Endometrial microvascular endothelial cells (primary cell): Measurements from ENCODE around the gene SIK1. TPM values are rescaled to one million over a fixed set of nuclear protein-coding genes. Genes with fewer than 3 reads are reported as not detected.
"Not testable (repeated sequence)": the region's sequence is repeated elsewhere in the genome, so short reads cannot be mapped to it uniquely, and the experiment has no call there.

Experiments
- in situ Hi-C: cut with HindIII; loops from 2 replicates; pipeline ENCODE4 v1.10.0; 2017; ENCODE audit warnings: low sequenced_read_pairs, low pct_unique_long_range_greater_than_20kb; ENCODE audit errors: inconsistent ontology term
- total RNA-seq: library from RNA; depleted of rRNA; stranded (reverse); fragments of >200 nt; gene quantifications from one replicate; pipeline ENCODE4 v1.2.3, GENCODE V29; 2015; ENCODE audit errors: inconsistent ontology term

Gene SIK1
- total RNA-seq, 1 donor from 2014 or later, result 0.09 TPM

DNA sequence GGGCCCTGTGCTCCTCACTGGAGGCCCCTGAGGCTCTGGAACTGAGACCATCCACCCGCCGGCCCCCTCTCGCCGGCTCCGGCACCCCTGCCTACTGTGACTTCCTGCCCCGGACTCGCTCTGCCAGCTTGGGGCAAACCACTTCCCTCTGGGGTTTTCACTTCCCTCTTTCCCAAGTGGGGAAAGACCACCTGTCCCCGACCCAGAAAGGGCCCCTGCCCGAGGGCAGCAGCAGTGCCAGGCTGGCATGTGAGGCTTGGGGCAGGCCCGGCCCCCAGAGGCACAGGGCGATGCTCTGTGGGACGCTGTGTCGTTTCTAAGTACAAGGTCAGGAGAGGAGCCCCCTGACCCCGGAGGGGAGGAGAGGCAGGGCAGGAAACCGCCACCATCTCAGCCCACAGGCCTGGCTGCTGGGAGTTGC, 27.3 kb downstream of the SIK1 start:
- in situ Hi-C loops, result not testable (repeated sequence)

DNA sequence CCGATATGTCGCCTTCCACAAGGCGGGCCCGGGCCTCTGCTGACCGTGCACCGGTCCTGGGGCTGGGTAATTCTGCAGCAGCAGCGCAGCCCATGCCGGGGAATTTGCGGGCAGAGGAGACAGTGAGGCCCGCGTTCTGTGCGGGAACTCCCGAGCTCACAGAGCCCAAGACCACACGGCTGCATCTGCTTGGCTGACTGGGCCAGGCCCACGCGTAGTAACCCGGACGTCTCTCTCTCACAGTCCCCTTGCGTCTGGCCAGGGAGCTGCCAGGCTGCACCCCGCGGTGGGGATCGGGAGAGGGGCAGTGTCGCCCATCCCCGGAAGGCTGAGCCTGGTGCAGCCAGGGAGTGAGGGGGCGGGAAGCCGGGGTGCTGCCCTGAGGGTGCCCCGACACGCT, 27.8 kb downstream of the SIK1 start:
- in situ Hi-C loops, result not testable (repeated sequence)

DNA sequence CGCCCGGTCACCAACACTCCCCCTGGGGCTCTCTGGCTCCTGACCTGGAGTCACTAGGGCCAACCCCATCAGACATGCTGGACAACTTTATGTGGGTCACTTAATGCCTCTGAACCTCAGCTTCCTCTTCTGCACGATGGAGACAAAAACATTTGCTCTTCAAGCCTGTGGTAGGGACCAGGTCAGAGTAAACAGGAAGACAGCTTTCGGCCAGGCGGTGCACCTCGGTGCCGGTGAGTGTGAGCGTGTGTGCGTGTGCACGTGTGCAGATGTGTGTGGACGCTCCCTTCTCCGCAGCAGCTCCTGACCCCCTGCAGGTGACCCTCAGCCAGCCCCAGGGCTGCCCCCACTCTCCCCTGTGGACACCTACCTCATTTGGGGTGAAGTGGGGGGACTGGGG, 28.4 kb downstream of the SIK1 start:
- in situ Hi-C loops, result not testable (repeated sequence)

DNA sequence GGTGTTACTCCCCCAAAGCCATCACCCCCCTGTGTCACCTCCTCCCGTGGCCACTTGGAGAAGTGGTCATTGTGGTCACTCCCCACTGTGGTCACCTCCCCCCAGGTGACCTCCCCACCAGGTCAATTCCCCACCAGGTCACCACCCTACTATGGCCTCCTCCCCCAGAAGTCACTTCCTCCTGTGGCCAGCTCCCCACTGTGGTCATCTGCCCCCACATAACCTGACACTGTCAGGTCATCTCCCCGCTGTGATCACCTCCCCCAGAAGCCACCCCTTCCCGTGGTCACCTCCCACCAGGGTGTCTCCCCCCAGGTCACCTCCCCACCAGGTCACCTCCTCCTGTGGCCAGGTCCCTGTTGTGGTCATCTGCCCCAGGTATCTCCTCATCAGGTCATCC, 28.9 kb downstream of the SIK1 start:
- in situ Hi-C loops, result not testable (repeated sequence)

DNA sequence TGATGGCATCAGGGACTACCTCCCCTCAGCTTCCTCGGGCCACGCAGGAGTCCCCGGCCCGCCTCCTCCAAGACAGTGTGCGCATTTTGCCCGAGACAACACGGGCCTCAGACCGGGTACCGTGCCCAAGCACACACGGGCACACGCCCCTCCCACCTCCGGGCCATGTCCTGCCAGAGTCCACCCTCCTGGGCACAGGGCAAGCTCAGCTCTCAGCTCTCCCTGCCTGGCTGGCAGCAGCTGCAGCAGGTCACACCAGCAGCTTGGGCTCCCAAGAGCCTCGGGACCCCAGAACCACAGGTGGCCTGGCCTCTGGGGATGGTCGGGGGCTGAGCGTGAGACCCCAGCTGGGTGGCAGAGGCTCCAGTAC, 29.5 kb downstream of the SIK1 start:
- in situ Hi-C loops, result not testable (repeated sequence)

DNA sequence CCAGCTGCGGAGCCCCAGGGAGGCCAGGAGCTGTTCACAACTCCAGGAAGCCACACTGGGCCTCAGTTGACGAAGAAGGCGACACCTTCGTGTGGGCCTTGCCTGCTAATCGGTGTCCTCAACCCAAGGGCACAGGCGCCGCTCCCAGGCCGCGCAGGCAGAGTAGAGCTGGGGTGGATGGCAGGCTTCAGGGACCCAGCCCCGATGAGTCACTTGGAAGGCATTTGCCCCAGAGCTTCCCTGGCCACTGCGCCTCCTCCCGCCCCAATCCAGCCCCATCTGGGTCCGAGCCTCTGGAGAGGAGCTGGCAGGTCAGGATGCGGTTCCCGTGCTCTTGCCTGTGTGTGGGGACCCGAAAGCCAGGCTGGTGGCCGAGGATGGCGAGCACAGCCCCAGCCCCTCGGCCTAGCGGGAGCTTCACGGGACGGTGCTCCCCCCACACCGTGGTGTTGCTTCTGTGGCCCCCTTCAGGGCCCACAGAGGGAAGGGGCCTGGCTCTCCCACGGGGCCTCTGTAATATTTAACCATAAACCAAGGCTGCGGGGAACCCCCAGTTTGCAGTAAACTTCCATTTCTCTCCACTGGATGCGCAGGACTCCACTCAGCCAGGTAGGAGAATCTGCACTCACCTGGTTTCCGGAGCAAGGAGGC, 30.0 kb downstream of the SIK1 start:
- in situ Hi-C loops, result not testable (repeated sequence)

DNA sequence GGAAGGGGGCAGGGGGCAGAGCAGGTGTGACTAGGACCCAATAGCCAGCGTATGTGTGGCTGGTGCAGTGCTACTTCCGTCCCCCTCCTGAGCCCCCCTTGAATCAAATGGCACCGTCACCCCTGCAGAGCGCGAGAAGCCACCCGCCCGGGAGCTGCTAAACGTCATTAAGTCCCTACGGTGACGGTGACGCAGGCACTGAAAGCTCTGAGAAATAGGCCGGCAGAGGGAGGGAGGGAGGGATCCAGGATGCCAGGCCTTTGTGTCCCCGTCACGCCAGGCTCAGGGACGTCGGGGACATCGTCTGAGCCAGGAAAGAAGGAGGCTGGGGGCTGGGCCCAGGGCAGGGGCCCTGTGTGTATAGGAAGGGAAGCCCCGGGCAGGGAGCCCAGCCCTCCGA, 43.6 kb downstream of the SIK1 start:
- in situ Hi-C loops, result not testable (repeated sequence)

DNA sequence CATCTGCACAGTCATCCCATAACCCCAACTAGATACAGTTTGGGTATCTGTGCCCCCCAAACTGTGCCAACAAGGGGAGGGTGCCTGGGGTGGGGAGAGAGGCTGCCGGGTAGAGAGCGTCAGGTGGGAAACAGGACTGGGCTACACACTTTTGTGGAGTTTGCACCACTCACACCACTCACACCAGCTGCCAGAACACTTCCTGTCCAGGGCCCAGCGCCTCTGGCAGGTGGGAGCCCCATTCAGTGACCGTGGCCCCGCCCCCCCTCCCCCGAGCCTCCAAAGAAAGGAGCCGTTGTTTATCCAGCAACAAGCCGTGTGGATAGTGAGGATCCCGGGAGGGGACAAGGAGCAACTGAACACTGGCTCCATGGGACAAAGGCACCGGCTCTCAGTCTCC, 44.0 kb downstream of the SIK1 start:
- in situ Hi-C loops, result not testable (repeated sequence)

DNA sequence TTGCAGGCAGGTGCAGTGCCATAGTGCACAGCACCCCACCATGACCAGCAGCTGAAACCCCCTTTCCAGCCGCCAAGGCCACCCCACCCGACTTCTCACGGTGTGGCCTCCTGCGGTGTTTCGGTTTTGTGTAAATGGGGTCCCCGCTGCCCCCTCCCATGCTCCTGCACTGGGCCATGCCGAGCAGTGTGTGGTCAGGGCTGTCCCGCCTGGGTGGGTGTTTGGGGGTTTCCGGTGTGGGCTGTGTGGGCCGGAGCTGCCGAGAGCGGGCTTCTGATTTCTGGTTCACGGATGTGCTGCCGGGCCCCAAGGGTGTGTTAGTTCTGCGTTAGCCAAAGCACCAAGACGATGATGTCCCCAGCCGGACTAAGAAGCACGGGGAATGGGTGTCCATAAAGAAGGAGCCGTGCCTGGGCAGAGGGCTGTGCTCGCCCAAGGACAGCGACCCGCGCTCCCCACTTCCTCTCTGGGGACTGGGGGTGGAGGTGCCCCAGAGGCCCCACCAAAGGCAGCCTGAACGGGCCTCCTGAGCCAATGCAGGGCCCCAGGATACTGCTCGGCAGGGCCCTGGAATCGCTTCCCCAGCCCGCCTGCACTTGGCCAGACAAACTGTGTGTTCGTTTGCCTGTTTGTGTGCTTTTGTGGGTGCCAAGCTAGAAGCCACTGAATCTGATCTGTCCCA, 45.9 kb downstream of the SIK1 start:
- in situ Hi-C loops, result not testable (repeated sequence)

DNA sequence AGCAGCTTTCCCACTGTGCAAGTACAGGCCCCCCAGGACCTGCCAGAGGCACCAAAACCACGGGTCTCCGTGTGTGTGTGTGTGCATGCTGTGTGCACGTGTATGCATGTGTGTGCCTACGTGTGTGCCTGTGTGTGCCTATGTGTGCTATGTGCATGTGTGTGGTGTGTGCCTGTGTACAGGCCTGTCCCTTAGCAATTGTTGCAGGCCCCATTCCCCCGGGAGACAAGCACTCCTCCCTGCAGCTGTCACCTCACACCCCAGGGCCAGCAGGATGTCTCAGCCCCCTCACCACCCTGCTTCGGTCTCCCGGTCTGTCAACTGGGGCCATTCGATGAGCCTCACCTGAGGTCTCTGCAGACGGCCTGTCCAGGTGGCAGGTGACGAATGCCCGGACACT, 46.6 kb downstream of the SIK1 start:
- in situ Hi-C loops, result not testable (repeated sequence)

DNA sequence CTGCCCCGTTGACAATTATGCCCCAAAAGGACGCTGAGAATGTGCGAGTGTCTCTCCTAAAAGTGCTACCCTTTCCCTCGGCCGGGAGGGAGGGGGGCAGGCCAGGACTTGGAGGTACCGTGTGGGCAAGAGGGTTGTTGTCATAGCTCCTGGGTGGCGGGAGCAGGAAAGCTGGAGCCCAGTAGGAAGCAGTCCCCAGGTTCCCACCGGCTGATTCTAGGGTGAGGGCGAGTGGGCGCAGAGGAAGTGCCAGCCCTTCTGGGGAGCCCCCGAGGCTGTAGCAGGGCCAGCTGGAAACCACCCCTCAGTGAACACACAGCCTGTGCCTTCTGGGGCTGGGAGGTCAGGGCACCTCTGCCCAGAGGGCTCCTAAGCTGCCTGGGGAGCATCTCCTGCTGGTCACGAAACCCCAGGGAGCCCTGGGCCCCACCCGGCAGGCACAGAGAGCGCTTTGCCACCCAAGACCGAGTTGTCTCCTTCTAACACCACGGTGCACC, 47.3 kb downstream of the SIK1 start:
- in situ Hi-C loops, result not testable (repeated sequence)

DNA sequence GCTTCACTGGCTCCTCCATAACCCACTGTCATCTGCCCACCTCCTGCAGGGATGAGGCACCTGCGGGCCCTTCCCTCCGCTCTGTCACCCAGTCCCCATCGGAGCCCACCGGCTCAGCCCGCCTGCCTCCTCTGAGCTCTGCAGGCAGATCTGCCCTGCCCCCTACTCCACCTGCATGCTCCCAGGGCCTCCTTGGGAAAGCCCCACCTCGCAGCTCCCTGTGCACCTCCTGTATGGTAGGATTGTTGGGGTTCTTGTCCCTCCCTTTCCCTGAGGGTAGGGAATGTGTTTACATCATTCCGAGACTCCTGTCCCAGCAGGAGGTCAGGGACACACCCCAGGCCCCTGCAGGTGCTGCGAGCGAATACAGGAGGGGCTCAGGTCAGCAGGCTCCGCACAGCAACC, 50.5 kb downstream of the SIK1 start:
- in situ Hi-C loops, result no loop called here

DNA sequence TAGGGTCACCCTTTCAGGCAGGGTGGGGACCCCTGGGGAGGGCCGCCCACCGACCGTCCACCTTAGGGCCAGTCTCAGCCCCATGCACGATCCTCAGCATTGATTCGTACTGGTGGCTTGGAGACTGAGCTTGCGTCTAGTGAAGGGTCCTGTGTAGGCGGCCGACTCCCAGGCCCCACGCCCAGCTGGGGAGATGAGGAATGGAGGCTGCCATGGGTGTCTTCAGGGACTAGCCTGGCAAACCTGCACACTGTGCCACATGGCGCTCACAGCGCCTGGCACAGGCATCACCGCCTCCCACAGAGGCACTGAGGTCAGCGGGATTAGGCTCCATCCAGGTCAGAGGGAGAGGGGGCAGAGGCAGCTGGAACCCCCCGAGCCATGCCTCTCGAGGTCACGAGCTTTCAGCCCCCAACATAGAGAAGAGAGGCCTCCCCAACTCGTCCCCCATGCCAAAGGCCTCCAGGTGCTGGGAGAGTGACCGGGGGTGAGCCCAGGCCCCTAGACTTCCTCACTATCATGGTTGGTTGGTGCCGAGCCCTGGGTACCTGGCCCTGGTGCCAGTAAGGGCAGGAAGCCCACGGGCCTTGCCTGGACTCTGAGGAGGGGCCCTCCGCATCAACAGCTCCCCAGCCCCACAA, 51.0 kb downstream of the SIK1 start:
- in situ Hi-C loops, result no loop called here

DNA sequence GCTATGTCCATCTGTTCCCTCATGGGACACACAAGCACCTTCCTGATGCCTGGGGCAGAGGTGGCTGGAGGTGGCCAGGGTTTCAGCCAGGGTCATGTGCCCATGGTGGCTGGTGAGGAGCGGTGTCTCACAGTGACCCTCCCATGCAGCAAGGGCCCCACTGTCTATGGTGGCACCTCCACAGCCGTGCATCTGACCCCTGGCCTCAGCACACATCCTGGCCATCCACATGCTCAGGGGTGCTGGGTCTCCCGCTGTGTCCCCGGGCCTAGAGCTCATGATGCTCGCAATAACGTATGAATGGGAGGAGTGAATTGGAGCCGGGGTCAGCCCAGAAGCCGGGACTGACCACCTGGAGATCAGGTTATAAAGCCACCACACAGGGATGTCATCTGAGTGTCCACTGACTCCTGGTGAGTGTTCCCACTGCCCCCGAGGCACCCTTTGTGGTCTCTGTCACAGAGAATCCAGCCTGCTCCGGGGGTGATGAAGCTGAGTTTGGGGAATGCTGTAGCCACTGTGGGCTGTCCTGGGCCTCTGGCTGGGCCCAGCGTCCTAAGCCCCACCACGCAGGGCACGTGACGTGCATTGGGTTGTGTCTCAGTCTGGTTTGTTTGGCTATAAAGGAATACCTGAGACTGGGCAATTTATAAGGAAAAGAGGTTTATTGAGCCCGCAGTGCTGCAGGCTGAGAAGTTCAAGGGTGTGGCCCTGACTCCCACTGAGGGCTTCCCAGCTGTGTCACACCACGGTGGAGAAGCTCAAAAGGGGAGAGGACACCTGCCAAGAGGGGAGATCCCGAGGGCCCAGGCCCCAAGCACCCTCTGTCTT, 51.7 kb downstream of the SIK1 start:
- in situ Hi-C loops, result no loop called here

DNA sequence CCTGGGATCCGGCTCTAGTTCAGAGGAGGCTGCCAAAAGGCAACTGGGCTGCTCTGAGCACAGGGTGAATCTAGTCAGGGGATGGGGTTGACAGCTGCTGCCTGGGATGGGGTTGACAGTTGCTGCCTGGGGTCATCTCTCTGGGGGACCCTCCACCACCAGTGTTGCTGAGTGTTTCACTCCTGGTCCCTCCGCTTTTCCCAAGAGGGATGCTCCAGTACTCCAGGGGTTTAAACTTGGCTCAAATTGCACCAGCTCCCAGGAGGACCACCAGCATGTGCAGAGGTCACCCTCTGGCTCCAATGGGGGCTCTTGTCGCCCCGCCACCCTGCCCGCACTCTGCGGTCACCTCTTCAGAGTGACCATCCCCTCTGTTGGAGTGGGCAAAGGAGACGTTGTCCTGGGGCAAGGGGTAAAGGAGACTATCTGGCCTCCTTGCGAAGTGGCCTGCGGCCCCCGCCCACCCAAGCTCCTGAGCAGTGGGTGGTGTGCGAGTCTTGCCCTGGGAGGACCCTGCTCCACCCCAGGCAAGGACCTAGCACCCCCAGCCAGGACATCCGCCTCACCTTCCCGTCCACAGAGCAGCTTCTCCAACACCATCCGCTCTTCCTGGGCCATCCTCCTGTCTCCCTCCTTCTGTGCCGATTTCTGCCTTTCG, 52.6 kb downstream of the SIK1 start:
- in situ Hi-C loops, result no loop called here

DNA sequence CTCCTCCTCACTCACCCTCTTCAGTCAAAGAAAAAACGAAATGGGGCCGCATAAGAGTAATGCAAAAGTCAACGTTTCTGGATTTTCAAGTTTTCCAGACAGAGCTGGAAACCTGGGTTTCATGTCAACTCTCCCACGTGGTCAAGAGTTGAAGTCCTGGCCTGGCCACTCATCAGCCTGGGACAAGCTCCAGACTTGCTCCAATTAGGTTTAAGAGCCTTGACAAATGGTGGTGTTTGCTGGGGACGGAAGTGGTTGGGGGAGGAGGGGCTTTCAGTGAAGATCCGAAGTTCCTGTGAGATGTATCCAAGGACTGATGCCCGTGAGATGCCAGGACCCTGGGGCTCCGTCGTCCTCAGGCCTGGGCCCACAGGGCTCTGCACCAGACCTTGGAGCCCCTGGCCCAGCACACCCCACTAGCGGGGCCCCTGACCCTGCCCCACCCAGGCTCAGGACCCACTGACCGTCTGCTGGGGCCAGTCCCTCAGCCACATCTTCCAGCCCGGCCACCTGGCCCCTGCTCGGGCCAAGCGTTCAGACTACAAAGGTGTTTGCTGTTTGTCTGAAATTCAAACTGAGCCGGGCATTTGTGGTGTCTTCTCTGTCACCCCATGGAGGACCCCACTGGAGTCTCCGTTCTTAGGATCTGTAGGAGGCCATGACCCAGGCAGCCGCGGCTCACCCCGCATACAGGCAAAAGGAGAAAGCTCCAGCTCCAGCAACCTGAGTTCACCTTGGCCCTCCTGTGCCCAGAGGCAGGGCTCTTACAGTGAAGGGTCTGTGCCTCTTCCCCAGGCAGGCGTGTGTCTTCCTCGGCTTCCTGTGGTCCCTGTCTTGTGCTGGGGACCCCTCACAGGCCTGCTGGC, 53.3 kb downstream of the SIK1 start:
- in situ Hi-C loops, result no loop called here

DNA sequence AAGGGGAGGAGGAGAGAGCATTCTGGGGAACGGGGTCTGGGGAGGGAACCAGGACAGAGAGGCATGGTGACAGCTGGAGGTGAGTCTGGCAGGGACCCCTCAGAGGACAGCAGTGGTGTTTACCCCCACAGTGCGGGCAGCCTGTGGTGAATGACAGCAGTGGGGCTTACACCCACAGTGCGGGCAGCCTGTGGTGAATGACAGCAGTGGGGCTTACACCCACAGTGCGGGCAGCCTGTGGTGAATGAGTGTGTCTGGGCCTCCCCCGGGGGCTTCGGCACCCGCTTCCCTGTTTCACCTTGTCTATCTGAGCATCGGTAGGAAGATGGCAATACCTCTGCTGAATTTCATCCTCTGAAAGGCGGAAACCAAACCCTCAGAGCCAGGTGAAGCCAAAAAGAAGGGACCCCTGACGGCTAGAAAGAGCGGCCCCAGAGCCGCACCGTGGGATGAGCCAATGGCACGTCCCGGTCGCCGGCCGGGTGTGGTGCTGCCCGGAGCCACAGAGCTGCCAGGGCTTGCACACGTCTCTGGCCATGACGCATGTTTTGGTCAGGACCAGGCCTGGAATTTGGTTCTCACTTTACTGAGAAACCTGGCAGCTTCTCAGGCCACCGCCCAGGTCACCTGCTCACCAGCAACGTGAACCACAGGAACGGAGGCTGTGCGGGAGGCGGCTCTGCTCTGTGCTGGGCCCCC, 54.1 kb downstream of the SIK1 start:
- in situ Hi-C loops, result no loop called here
